Neural cell (in vitro differentiated cells): ENCODE data around the gene ANGPTL2. TPM values are rescaled to one million over a fixed set of nuclear protein-coding genes. Genes with fewer than 3 reads are reported as not detected.

Experiments
- H2AFZ ChIP-seq: fragments of 200-600, 300-800 bp; sonication (generic), shearing (Covaris generic); 2 replicates; pipeline ENCODE4 v1.6.0; 2014; ENCODE audit warnings: low read depth, mild to moderate bottlenecking, antibody characterized with exemption, low read length, moderate library complexity
- H3F3A ChIP-seq: fragments of 200-600 bp; shearing (Covaris generic); 2 replicates; pipeline ENCODE4 v1.6.1; 2016; ENCODE audit warnings: mild to moderate bottlenecking, moderate library complexity, mixed read lengths, antibody characterized with exemption, low read length; ENCODE audit not compliant: insufficient read depth, poor library complexity, severe bottlenecking
- H3K27ac ChIP-seq: fragments of 200-600, 300-800 bp; sonication (generic), shearing (Covaris generic); 2 replicates; pipeline ENCODE4 v1.5.1; 2014; ENCODE audit warnings: mild to moderate bottlenecking, low read length, moderate library complexity
- H3K27me3 ChIP-seq: fragments of 300-800, 200-600 bp; sonication (generic), shearing (Covaris generic); 2 replicates; pipeline ENCODE4 v1.6.0; 2014; ENCODE audit warnings: mild to moderate bottlenecking, low read depth, low read length, moderate library complexity; ENCODE audit not compliant: insufficient read depth
- H3K36me3 ChIP-seq: fragments of 300-800, 200-600 bp; sonication (generic), shearing (Covaris generic); 2 replicates; pipeline ENCODE4 v1.5.1; 2014; ENCODE audit warnings: mild to moderate bottlenecking, antibody characterized with exemption, low read length, moderate library complexity; ENCODE audit not compliant: insufficient read depth
- H3K4me2 ChIP-seq: fragments of 300-800, 200-600 bp; sonication (generic), shearing (Covaris generic); 2 replicates; pipeline ENCODE4 v1.6.0; 2014; ENCODE audit warnings: mild to moderate bottlenecking, low read length
- H3K4me3 ChIP-seq: fragments of 300-800, 200-600 bp; sonication (generic), shearing (Covaris generic); 2 replicates; pipeline ENCODE4 v1.5.1; 2014; ENCODE audit warnings: mild to moderate bottlenecking, low read length, moderate library complexity
- H3K79me2 ChIP-seq: fragments of 200-600 bp; shearing (Covaris generic); replicated peaks from 2 replicates; pipeline ENCODE4 v1.6.0; 2014; ENCODE audit warnings: mild to moderate bottlenecking, low read length, moderate library complexity; ENCODE audit not compliant: insufficient read depth
- H3K9ac ChIP-seq: fragments of 300-800, 200-600 bp; sonication (generic), shearing (Covaris generic); 2 replicates; pipeline ENCODE4 v1.6.1; 2016; ENCODE audit warnings: mild to moderate bottlenecking, low read length, mixed read lengths
- H3K9me2 ChIP-seq: fragments of 200-600 bp; shearing (Covaris generic); 2 replicates; pipeline ENCODE4 v1.6.1; 2016; ENCODE audit warnings: mild to moderate bottlenecking, low read length, mixed read lengths; ENCODE audit not compliant: insufficient read depth
- H3K9me3 ChIP-seq: fragments of 200-600, 300-800 bp; sonication (generic), shearing (Covaris generic); 2 replicates; pipeline ENCODE4 v1.6.1; 2016; ENCODE audit warnings: mild to moderate bottlenecking, mixed run types, low read length, moderate library complexity, mixed read lengths
- H4K20me1 ChIP-seq: fragments of 200-600 bp; shearing (Covaris generic); 2 replicates; pipeline ENCODE4 v1.6.1; 2016; ENCODE audit warnings: mild to moderate bottlenecking, mixed run types; ENCODE audit not compliant: insufficient read depth
- CTCF ChIP-seq: fragments of 450-650 bp; IDR thresholded peaks from 2 replicates; pipeline ENCODE4 v1.5.1; 2014; ENCODE audit warnings: antibody characterized with exemption, mild to moderate bottlenecking, moderate library complexity; ENCODE audit not compliant: poor library complexity, severe bottlenecking
- EP300 ChIP-seq: fragments of 450-650 bp; conservative IDR thresholded peaks from 2 replicates; pipeline ENCODE4 v1.6.1; 2014; ENCODE audit warnings: antibody characterized with exemption, mild to moderate bottlenecking, moderate library complexity; ENCODE audit not compliant: poor library complexity, severe bottlenecking
- EZH2 ChIP-seq: fragments of 200-600, 300-800 bp; shearing (Covaris generic), sonication (generic); IDR thresholded peaks from 2 replicates; pipeline ENCODE4 v1.6.1; 2014; ENCODE audit warnings: antibody characterized with exemption, low read length, borderline replicate concordance, mild to moderate bottlenecking; ENCODE audit not compliant: insufficient read depth, poor library complexity, severe bottlenecking
- MXI1 ChIP-seq: fragments of 450-650 bp; conservative IDR thresholded peaks from 2 replicates; pipeline ENCODE4 v1.6.1; 2014; ENCODE audit warnings: antibody characterized with exemption, mild to moderate bottlenecking; ENCODE audit not compliant: poor library complexity, severe bottlenecking
- POLR2AphosphoS5 ChIP-seq: IDR thresholded peaks from 2 replicates; pipeline ENCODE4 v1.6.1; 2012
- RAD21 ChIP-seq: fragments of 450-650 bp; conservative IDR thresholded peaks from 2 replicates; pipeline ENCODE4 v1.6.1; 2014; ENCODE audit warnings: antibody characterized with exemption, mild to moderate bottlenecking, moderate library complexity
- SMC3 ChIP-seq: fragments of 450-650 bp; conservative IDR thresholded peaks from 2 replicates; pipeline ENCODE4 v1.6.1; 2014; ENCODE audit warnings: antibody characterized with exemption, mild to moderate bottlenecking, moderate library complexity; ENCODE audit not compliant: poor library complexity
- TAF1 ChIP-seq: IDR thresholded peaks from 2 replicates; pipeline ENCODE4 v1.6.1; 2012; ENCODE audit warnings: low read depth
- polyA plus RNA-seq: library from polyadenylated mRNA; depleted of rRNA; stranded (reverse); fragments of >200 nt; gene quantifications from 2 replicates; pipeline ENCODE4 v1.2.3, GENCODE V29; 2014
- TF ChIP-seq, protein P1 (sequence below): IDR thresholded peaks from 2 replicates; pipeline ENCODE4 v1.6.1; 2012; ENCODE audit warnings: borderline replicate concordance

ANGPTL2 gene
- polyA plus RNA-seq, 1 donor from 2014 or later: not detected

DNA sequence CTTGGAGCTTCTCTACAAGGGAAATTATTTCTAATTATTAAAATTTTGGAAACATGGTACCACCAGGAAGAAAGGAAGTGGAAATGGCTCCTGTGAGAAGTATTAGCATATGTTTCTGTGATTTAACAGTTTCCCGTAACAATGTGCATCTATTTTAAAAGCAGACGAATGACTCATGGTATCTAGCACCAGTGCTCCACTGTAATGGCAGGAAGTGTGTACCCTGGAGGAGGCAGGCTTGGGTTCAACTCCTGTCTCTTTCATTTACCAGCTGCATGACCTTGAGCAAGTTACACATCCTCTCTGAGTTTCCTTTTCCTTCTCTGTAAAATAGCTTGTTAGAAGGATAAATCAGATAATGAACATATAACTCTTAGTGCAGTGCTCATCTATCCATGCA lies 41.0 kb upstream of the ANGPTL2 start:
- Histone ChIP-seq H3K27me3 (no peaks in the 10 kb centered on the region), H2AFZ (no peak overlapping the region), H3K9me3 (no peaks in the 10 kb centered on the region), H3K36me3 (peaks cover 5% of the 10 kb centered on the region), H3K27ac (no peak overlapping the region), H4K20me1 (no peaks in the 10 kb centered on the region), H3K9me2 (no peaks in the 10 kb centered on the region), H3K4me3 (no peak overlapping the region), H3F3A (no peaks in the 10 kb centered on the region), H3K79me2 (no peaks in the 10 kb centered on the region), H3K9ac (no peak overlapping the region), H3K4me2 (no peak overlapping the region)
- no peak for TF ChIP-seq TAF1
- TF ChIP-seq POLR2AphosphoS5: no peak
- no peak for TF ChIP-seq RAD21
- TF ChIP-seq, protein P1, sequence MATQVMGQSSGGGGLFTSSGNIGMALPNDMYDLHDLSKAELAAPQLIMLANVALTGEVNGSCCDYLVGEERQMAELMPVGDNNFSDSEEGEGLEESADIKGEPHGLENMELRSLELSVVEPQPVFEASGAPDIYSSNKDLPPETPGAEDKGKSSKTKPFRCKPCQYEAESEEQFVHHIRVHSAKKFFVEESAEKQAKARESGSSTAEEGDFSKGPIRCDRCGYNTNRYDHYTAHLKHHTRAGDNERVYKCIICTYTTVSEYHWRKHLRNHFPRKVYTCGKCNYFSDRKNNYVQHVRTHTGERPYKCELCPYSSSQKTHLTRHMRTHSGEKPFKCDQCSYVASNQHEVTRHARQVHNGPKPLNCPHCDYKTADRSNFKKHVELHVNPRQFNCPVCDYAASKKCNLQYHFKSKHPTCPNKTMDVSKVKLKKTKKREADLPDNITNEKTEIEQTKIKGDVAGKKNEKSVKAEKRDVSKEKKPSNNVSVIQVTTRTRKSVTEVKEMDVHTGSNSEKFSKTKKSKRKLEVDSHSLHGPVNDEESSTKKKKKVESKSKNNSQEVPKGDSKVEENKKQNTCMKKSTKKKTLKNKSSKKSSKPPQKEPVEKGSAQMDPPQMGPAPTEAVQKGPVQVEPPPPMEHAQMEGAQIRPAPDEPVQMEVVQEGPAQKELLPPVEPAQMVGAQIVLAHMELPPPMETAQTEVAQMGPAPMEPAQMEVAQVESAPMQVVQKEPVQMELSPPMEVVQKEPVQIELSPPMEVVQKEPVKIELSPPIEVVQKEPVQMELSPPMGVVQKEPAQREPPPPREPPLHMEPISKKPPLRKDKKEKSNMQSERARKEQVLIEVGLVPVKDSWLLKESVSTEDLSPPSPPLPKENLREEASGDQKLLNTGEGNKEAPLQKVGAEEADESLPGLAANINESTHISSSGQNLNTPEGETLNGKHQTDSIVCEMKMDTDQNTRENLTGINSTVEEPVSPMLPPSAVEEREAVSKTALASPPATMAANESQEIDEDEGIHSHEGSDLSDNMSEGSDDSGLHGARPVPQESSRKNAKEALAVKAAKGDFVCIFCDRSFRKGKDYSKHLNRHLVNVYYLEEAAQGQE: no peak
- no peak for TF ChIP-seq EP300

- H3K36me3 ChIP-seq: peaks cover 4% of the 10 kb centered on the region
- H3K27ac ChIP-seq: no peak overlapping the region
- H3K4me2 ChIP-seq: no peak overlapping the region
- H3K79me2 ChIP-seq: no peaks in the 10 kb centered on the region
- no peaks in the 10 kb centered on the region for H3F3A ChIP-seq
- H3K27me3 ChIP-seq: no peaks in the 10 kb centered on the region
- no peak overlapping the region for H2AFZ ChIP-seq
- H3K4me3 ChIP-seq: no peak overlapping the region
- H3K9me2 ChIP-seq: no peaks in the 10 kb centered on the region
- TF ChIP-seq TAF1: no peak
- no peak for TF ChIP-seq EP300
- TF ChIP-seq POLR2AphosphoS5: no peak
- TF ChIP-seq SMC3: no peak
- TF ChIP-seq, protein P1: no peak
- no peak for TF ChIP-seq CTCF
- no peak for TF ChIP-seq MXI1
- no peak for TF ChIP-seq EZH2
- no peak for TF ChIP-seq RAD21
- H3K9ac ChIP-seq: no peak overlapping the region
- H3K9me3 ChIP-seq: no peaks in the 10 kb centered on the region
- H4K20me1 ChIP-seq: no peaks in the 10 kb centered on the region
Observed at GRCh38 chr9:127162864-127163365, 40.5 kb upstream of the ANGPTL2 start.
